Measurements from ENCODE around the gene MYOZ2.

MYOZ2 gene

GRCh38 chr4:119135721-119136121 lies at the start of gene MYOZ2:
Gene MYOZ2, plus strand, starts transcription at chr4:119135832. Its CDS starts 694 bp downstream, at chr4:119136526.
- H3K36me3 ChIP-seq (ENCODE audit: insufficient read depth, low read depth, low read length): no peaks in the 10 kb centered on the region
- H3K4me3 ChIP-seq (ENCODE audit: low read length): no peak within 1 kb of the TSS
- no peaks in the 10 kb centered on the region for H3K27me3 ChIP-seq (ENCODE audit: insufficient read depth, low read length)
- H3K9ac ChIP-seq (ENCODE audit: low read depth, low read length): no peak within 1 kb of the TSS
- H3K4me1 ChIP-seq (ENCODE audit: insufficient read depth, low read length): no peaks in the 10 kb centered on the region
- H3K9me3 ChIP-seq (ENCODE audit: insufficient read depth, low read depth, low read length): no peaks in the 10 kb centered on the region
- no peak within 1 kb of the TSS for H3K27ac ChIP-seq (ENCODE audit: low read length)

- Histone ChIP-seq H3K27me3 (ENCODE audit: insufficient read depth, low read length) (no peaks in the 10 kb centered on the region), H3K9ac (ENCODE audit: low read depth, low read length) (no peak overlapping the region), H3K27ac (ENCODE audit: low read length) (no peak overlapping the region), H3K4me3 (ENCODE audit: low read length) (no peak overlapping the region), H3K4me1 (ENCODE audit: insufficient read depth, low read length) (no peaks in the 10 kb centered on the region), H3K36me3 (ENCODE audit: insufficient read depth, low read depth, low read length) (no peaks in the 10 kb centered on the region), H3K9me3 (ENCODE audit: insufficient read depth, low read depth, low read length) (no peaks in the 10 kb centered on the region)
Observed at GRCh38 chr4:119087121-119087520, 48.5 kb upstream of the MYOZ2 start.

- Histone ChIP-seq H3K4me1 (ENCODE audit: insufficient read depth, low read length) (no peaks in the 10 kb centered on the region), H3K27ac (ENCODE audit: low read length) (no peak overlapping the region), H3K4me3 (ENCODE audit: low read length) (no peak overlapping the region), H3K36me3 (ENCODE audit: insufficient read depth, low read depth, low read length) (no peaks in the 10 kb centered on the region), H3K27me3 (ENCODE audit: insufficient read depth, low read length) (no peaks in the 10 kb centered on the region), H3K9me3 (ENCODE audit: insufficient read depth, low read depth, low read length) (no peaks in the 10 kb centered on the region), H3K9ac (ENCODE audit: low read depth, low read length) (no peak overlapping the region)
Observed at GRCh38 chr4:119087656-119088055, 48.0 kb upstream of the MYOZ2 start.

GRCh38 chr4:119093042-119093827 lies 42.4 kb upstream of the MYOZ2 start:
- H3K9me3 ChIP-seq (ENCODE audit: insufficient read depth, low read depth, low read length): no peaks in the 10 kb centered on the region
- no peak overlapping the region for H3K27ac ChIP-seq (ENCODE audit: low read length)
- H3K36me3 ChIP-seq (ENCODE audit: insufficient read depth, low read depth, low read length): no peaks in the 10 kb centered on the region
- H3K4me3 ChIP-seq (ENCODE audit: low read length): no peak overlapping the region
- H3K27me3 ChIP-seq (ENCODE audit: insufficient read depth, low read length): no peaks in the 10 kb centered on the region
- no peak overlapping the region for H3K9ac ChIP-seq (ENCODE audit: low read depth, low read length)
- no peaks in the 10 kb centered on the region for H3K4me1 ChIP-seq (ENCODE audit: insufficient read depth, low read length)

- Histone ChIP-seq H3K27ac (ENCODE audit: low read length) (no peak overlapping the region), H3K9ac (ENCODE audit: low read depth, low read length) (no peak overlapping the region), H3K36me3 (ENCODE audit: insufficient read depth, low read depth, low read length) (no peaks in the 10 kb centered on the region), H3K4me1 (ENCODE audit: insufficient read depth, low read length) (peaks cover 2% of the 10 kb centered on the region), H3K27me3 (ENCODE audit: insufficient read depth, low read length) (no peaks in the 10 kb centered on the region), H3K4me3 (ENCODE audit: low read length) (no peak overlapping the region), H3K9me3 (ENCODE audit: insufficient read depth, low read depth, low read length) (no peaks in the 10 kb centered on the region)
Observed at GRCh38 chr4:119097282-119097900, 38.2 kb upstream of the MYOZ2 start.

GRCh38 chr4:119098306-119098705 lies 37.3 kb upstream of the MYOZ2 start:
- H3K27me3 ChIP-seq (ENCODE audit: insufficient read depth, low read length): no peaks in the 10 kb centered on the region
- peaks cover 2% of the 10 kb centered on the region for H3K4me1 ChIP-seq (ENCODE audit: insufficient read depth, low read length)
- H3K27ac ChIP-seq (ENCODE audit: low read length): no peak overlapping the region
- H3K9me3 ChIP-seq (ENCODE audit: insufficient read depth, low read depth, low read length): no peaks in the 10 kb centered on the region
- no peak overlapping the region for H3K4me3 ChIP-seq (ENCODE audit: low read length)
- no peaks in the 10 kb centered on the region for H3K36me3 ChIP-seq (ENCODE audit: insufficient read depth, low read depth, low read length)
- no peak overlapping the region for H3K9ac ChIP-seq (ENCODE audit: low read depth, low read length)

GRCh38 chr4:119099227-119099810 lies 36.3 kb upstream of the MYOZ2 start:
- H3K4me1 ChIP-seq (ENCODE audit: insufficient read depth, low read length): peaks cover 2% of the 10 kb centered on the region
- no peaks in the 10 kb centered on the region for H3K9me3 ChIP-seq (ENCODE audit: insufficient read depth, low read depth, low read length)
- no peaks in the 10 kb centered on the region for H3K27me3 ChIP-seq (ENCODE audit: insufficient read depth, low read length)
- H3K27ac ChIP-seq (ENCODE audit: low read length): no peak overlapping the region
- no peaks in the 10 kb centered on the region for H3K36me3 ChIP-seq (ENCODE audit: insufficient read depth, low read depth, low read length)
- no peak overlapping the region for H3K4me3 ChIP-seq (ENCODE audit: low read length)
- no peak overlapping the region for H3K9ac ChIP-seq (ENCODE audit: low read depth, low read length)

GRCh38 chr4:119100655-119101054 lies 35.0 kb upstream of the MYOZ2 start:
- H3K4me1 ChIP-seq (ENCODE audit: insufficient read depth, low read length): peaks cover 2% of the 10 kb centered on the region
- no peak overlapping the region for H3K9ac ChIP-seq (ENCODE audit: low read depth, low read length)
- H3K27me3 ChIP-seq (ENCODE audit: insufficient read depth, low read length): no peaks in the 10 kb centered on the region
- no peaks in the 10 kb centered on the region for H3K9me3 ChIP-seq (ENCODE audit: insufficient read depth, low read depth, low read length)
- no peaks in the 10 kb centered on the region for H3K36me3 ChIP-seq (ENCODE audit: insufficient read depth, low read depth, low read length)
- H3K27ac ChIP-seq (ENCODE audit: low read length): no peak overlapping the region
- H3K4me3 ChIP-seq (ENCODE audit: low read length): no peak overlapping the region

- Histone ChIP-seq H3K4me3 (ENCODE audit: low read length) (no peak overlapping the region), H3K36me3 (ENCODE audit: insufficient read depth, low read depth, low read length) (no peaks in the 10 kb centered on the region), H3K9ac (ENCODE audit: low read depth, low read length) (no peak overlapping the region), H3K4me1 (ENCODE audit: insufficient read depth, low read length) (peaks cover 2% of the 10 kb centered on the region), H3K27ac (ENCODE audit: low read length) (no peak overlapping the region), H3K27me3 (ENCODE audit: insufficient read depth, low read length) (no peaks in the 10 kb centered on the region), H3K9me3 (ENCODE audit: insufficient read depth, low read depth, low read length) (no peaks in the 10 kb centered on the region)
Observed at GRCh38 chr4:119103263-119103662, 32.4 kb upstream of the MYOZ2 start.

GRCh38 chr4:119104644-119105273 lies 30.9 kb upstream of the MYOZ2 start:
- Histone ChIP-seq H3K4me1 (ENCODE audit: insufficient read depth, low read length) (peaks cover 2% of the 10 kb centered on the region), H3K4me3 (ENCODE audit: low read length) (no peak overlapping the region), H3K36me3 (ENCODE audit: insufficient read depth, low read depth, low read length) (no peaks in the 10 kb centered on the region), H3K27me3 (ENCODE audit: insufficient read depth, low read length) (no peaks in the 10 kb centered on the region), H3K27ac (ENCODE audit: low read length) (no peak overlapping the region), H3K9me3 (ENCODE audit: insufficient read depth, low read depth, low read length) (no peaks in the 10 kb centered on the region), H3K9ac (ENCODE audit: low read depth, low read length) (no peak overlapping the region)

- Histone ChIP-seq H3K9ac (ENCODE audit: low read depth, low read length) (no peak overlapping the region), H3K4me1 (ENCODE audit: insufficient read depth, low read length) (peaks cover 1% of the 10 kb centered on the region), H3K4me3 (ENCODE audit: low read length) (no peak overlapping the region), H3K9me3 (ENCODE audit: insufficient read depth, low read depth, low read length) (no peaks in the 10 kb centered on the region), H3K27ac (ENCODE audit: low read length) (no peak overlapping the region), H3K27me3 (ENCODE audit: insufficient read depth, low read length) (no peaks in the 10 kb centered on the region), H3K36me3 (ENCODE audit: insufficient read depth, low read depth, low read length) (no peaks in the 10 kb centered on the region)
Observed at GRCh38 chr4:119105605-119106004, 30.0 kb upstream of the MYOZ2 start.

Measured in iPS-20b (cell line).